A673 (cell line): ENCODE data around the gene HTATIP2. TPM values are rescaled to one million over a fixed set of nuclear protein-coding genes. Genes with fewer than 3 reads are reported as not detected.
"Not testable (repeated sequence)": the region's sequence is repeated elsewhere in the genome, so short reads cannot be mapped to it uniquely, and the experiment has no call there.

Experiments
- BruUV-seq: library from RNA; stranded (reverse); fragments of 400-500 nt; replicated peaks from 2 replicates; lab custom pipeline; 2021; lab: Mats Ljungman, UMichigan
- CTCF ChIA-PET: fragments of 300-600 bp; sonication (Branson Sonifier 250); formaldehyde crosslinking; loops from one replicate; lab custom pipeline; 2022; ENCODE audit warnings: antibody characterized with exemption; lab: Charles Lee
- POLR2A ChIA-PET: fragments of 300-600 bp; sonication (Branson Sonifier 250); formaldehyde crosslinking; loops from one replicate; lab custom pipeline; 2022; ENCODE audit warnings: antibody characterized with exemption; ENCODE audit not compliant: low non-redundant PET; lab: Charles Lee
- DNase-seq: peaks from one replicate; pipeline ENCODE4 v3.0.0-alpha.2; 2015; ENCODE audit warnings: low spot score
- H3K27ac ChIP-seq: fragments of 200-600 bp; sonication (generic); 2 replicates; pipeline ENCODE4 v1.5.1; 2016; ENCODE audit warnings: mixed run types, low read depth, mild to moderate bottlenecking, mixed read lengths, antibody characterized with exemption, low read length; ENCODE audit not compliant: poor library complexity, severe bottlenecking
- H3K27me3 ChIP-seq: fragments of 200-600 bp; sonication (generic); replicated peaks from 2 replicates; pipeline ENCODE4 v1.6.1; 2017; ENCODE audit warnings: mixed run types, low read depth, mild to moderate bottlenecking, mixed read lengths, antibody characterized with exemption, low read length; ENCODE audit not compliant: insufficient read depth, poor library complexity
- H3K36me3 ChIP-seq: fragments of 200-600 bp; sonication (generic); 2 replicates; pipeline ENCODE4 v1.6.1; 2016; ENCODE audit warnings: mixed run types, mild to moderate bottlenecking, mixed read lengths, antibody characterized with exemption, low read length; ENCODE audit not compliant: insufficient read depth, poor library complexity, severe bottlenecking
- H3K4me1 ChIP-seq: fragments of 200-600 bp; sonication (generic); 2 replicates; pipeline ENCODE4 v1.6.1; 2017; ENCODE audit warnings: mixed run types, mild to moderate bottlenecking, mixed read lengths, antibody characterized with exemption, low read length; ENCODE audit not compliant: insufficient read depth, poor library complexity, severe bottlenecking
- H3K4me3 ChIP-seq: fragments of 200-600 bp; sonication (generic); 2 replicates; pipeline ENCODE4 v1.5.1; 2016; ENCODE audit warnings: low read depth, mixed run types, mild to moderate bottlenecking, mixed read lengths, low read length; ENCODE audit not compliant: poor library complexity, severe bottlenecking
- H3K9me3 ChIP-seq: fragments of 200-600 bp; sonication (generic); 2 replicates; pipeline ENCODE4 v1.6.1; 2016; ENCODE audit warnings: mixed run types, low read depth, mild to moderate bottlenecking, mixed read lengths, antibody characterized with exemption, low read length; ENCODE audit not compliant: poor library complexity, severe bottlenecking
- CTCF ChIP-seq: fragments of 300-800, 200-600 bp; sonication (generic); conservative IDR thresholded peaks from 2 replicates; pipeline ENCODE4 v1.5.1; 2017; ENCODE audit warnings: low read depth, mild to moderate bottlenecking, antibody characterized with exemption, low read length, moderate library complexity, mixed read lengths
- EZH2 ChIP-seq: fragments of 200-600 bp; sonication (generic); IDR thresholded peaks from 2 replicates; pipeline ENCODE4 v1.6.1; 2017; ENCODE audit warnings: borderline replicate concordance, low read depth, mild to moderate bottlenecking, mixed read lengths, antibody characterized with exemption, low read length; ENCODE audit not compliant: poor library complexity, severe bottlenecking
- intact Hi-C: fragments of 100-400 bp; cut with micrococcal nuclease; formaldehyde crosslinking; loops from one replicate; pipeline ENCODE4 v1.10.0; 2022; ENCODE audit not compliant: unreplicated experiment
- total RNA-seq: library from RNA; stranded (reverse); gene quantifications from 2 replicates; pipeline ENCODE4 v1.2.3, GENCODE V29; 2021

HTATIP2 gene
- total RNA-seq, 1 experiment from 2014 or later: 51.6 TPM

- BruUV-seq: no TSS peak
- no peaks in the 10 kb centered on the region for H3K36me3 ChIP-seq
- no peak for DNase-seq
- H3K27ac ChIP-seq: no peak overlapping the region
- no peak overlapping the region for H3K4me3 ChIP-seq
- TF ChIP-seq EZH2: no peak
- TF ChIP-seq CTCF: no peak
- no peaks in the 10 kb centered on the region for H3K27me3 ChIP-seq
- intact Hi-C loops: no loop called here
- ChIA-PET CTCF (no interaction called here), POLR2A (no interaction called here)
- H3K4me1 ChIP-seq: peaks cover under 1% of the 10 kb centered on the region
- H3K9me3 ChIP-seq: no peaks in the 10 kb centered on the region
These were observed 10.2 kb downstream of the HTATIP2 start for GRCh38 chr11:20373568-20374209.

- CTCF ChIA-PET: no interaction called here
- Histone ChIP-seq H3K27ac (no peak overlapping the region), H3K4me3 (no peak overlapping the region), H3K36me3 (no peaks in the 10 kb centered on the region), H3K27me3 (no peaks in the 10 kb centered on the region), H3K4me1 (no peaks in the 10 kb centered on the region), H3K9me3 (no peaks in the 10 kb centered on the region)
- TF ChIP-seq CTCF (no peak), EZH2 (no peak)
- POLR2A ChIA-PET: no interaction called here
- intact Hi-C loops: no loop called here
- no TSS peak for BruUV-seq
- no peak for DNase-seq
These were observed 11.3 kb downstream of the HTATIP2 start for GRCh38 chr11:20374741-20375300.

GRCh38 chr11:20376162-20376730, 12.7 kb downstream of the HTATIP2 start:
- CTCF ChIA-PET: interaction anchor here (0.7 kb wide), 1 partner anchor 23 kb away, joined by 3 read pairs; no protein-coding TSS in a partner anchor
- POLR2A ChIA-PET: no interaction called here
- intact Hi-C loops: no loop called here

GRCh38 chr11:20385996-20386395, 22.5 kb downstream of the HTATIP2 start:
- DNase-seq, H3K4me1 ChIP-seq, H3K4me3 ChIP-seq, H3K27me3 ChIP-seq, H3K9me3 ChIP-seq, H3K27ac ChIP-seq, CTCF ChIA-PET, BruUV-seq, H3K36me3 ChIP-seq, POLR2A ChIA-PET: not testable (repeated sequence)
- intact Hi-C loops: loop anchor here (5.0 kb wide), 1 partner anchor 56 kb away; no protein-coding TSS in a partner anchor

More at GRCh38 chr11:20376162-20376730, 12.7 kb downstream of the HTATIP2 start:
- Histone ChIP-seq H3K36me3 (no peaks in the 10 kb centered on the region), H3K4me3 (no peak overlapping the region), H3K27me3 (no peaks in the 10 kb centered on the region), H3K9me3 (no peaks in the 10 kb centered on the region), H3K27ac (no peak overlapping the region), H3K4me1 (no peaks in the 10 kb centered on the region)
- no peak for TF ChIP-seq CTCF
- TF ChIP-seq EZH2: no peak
- BruUV-seq: no TSS peak
- no peak for DNase-seq
